Left lobe of liver (tissue), 1 donor: Measurements from ENCODE around the gene STK40. TPM values are rescaled to one million over a fixed set of nuclear protein-coding genes. Genes with fewer than 3 reads are reported as not detected.

ENCODE experiments used
- total RNA-seq: library from RNA; stranded (reverse); gene quantifications from one replicate; pipeline ENCODE4 v1.2.1, GENCODE V29; 2021
- donor health status: DM: no; HTN: yes; CAD: no.

STK40 gene
- total RNA-seq, 1 donor from 2014 or later: 31.6 TPM

Other genes starting within 250 kb of the STK40 start
- gene TRAPPC3, start 236.4 kb downstream of the STK40 start, total RNA-seq: 24.8 TPM
- gene MAP7D1, start 229.8 kb downstream of the STK40 start, total RNA-seq: 13.3 TPM
- gene THRAP3, start 161.5 kb downstream of the STK40 start, total RNA-seq: 34.8 TPM
- gene SH3D21, start 79.6 kb downstream of the STK40 start, total RNA-seq: 1.5 TPM
- gene EVA1B, start 62.3 kb downstream of the STK40 start, total RNA-seq: 4.8 TPM
- gene LSM10, start 12.0 kb upstream of the STK40 start, total RNA-seq: 20.9 TPM
- 1.2 TPM for gene OSCP1, start 64.5 kb upstream of the STK40 start, total RNA-seq
- 50.0 TPM for gene MRPS15, start 78.5 kb upstream of the STK40 start, total RNA-seq
- gene CSF3R, start 97.0 kb upstream of the STK40 start, total RNA-seq: 4.3 TPM